HG03095 (cell line): ENCODE results near the gene FOXN1.
"Not testable (repeated sequence)": the region's sequence is repeated elsewhere in the genome, so short reads cannot be mapped to it uniquely, and the experiment has no call there.

ENCODE experiments used
- ATAC-seq: cut with Tn5 transposase; IDR thresholded peaks from one replicate; pipeline ENCODE4 v1.9.1; 2021; ENCODE audit warnings: moderate library complexity; ENCODE audit not compliant: unreplicated experiment

The FOXN1 gene, protein sequence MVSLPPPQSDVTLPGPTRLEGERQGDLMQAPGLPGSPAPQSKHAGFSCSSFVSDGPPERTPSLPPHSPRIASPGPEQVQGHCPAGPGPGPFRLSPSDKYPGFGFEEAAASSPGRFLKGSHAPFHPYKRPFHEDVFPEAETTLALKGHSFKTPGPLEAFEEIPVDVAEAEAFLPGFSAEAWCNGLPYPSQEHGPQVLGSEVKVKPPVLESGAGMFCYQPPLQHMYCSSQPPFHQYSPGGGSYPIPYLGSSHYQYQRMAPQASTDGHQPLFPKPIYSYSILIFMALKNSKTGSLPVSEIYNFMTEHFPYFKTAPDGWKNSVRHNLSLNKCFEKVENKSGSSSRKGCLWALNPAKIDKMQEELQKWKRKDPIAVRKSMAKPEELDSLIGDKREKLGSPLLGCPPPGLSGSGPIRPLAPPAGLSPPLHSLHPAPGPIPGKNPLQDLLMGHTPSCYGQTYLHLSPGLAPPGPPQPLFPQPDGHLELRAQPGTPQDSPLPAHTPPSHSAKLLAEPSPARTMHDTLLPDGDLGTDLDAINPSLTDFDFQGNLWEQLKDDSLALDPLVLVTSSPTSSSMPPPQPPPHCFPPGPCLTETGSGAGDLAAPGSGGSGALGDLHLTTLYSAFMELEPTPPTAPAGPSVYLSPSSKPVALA

DNA sequence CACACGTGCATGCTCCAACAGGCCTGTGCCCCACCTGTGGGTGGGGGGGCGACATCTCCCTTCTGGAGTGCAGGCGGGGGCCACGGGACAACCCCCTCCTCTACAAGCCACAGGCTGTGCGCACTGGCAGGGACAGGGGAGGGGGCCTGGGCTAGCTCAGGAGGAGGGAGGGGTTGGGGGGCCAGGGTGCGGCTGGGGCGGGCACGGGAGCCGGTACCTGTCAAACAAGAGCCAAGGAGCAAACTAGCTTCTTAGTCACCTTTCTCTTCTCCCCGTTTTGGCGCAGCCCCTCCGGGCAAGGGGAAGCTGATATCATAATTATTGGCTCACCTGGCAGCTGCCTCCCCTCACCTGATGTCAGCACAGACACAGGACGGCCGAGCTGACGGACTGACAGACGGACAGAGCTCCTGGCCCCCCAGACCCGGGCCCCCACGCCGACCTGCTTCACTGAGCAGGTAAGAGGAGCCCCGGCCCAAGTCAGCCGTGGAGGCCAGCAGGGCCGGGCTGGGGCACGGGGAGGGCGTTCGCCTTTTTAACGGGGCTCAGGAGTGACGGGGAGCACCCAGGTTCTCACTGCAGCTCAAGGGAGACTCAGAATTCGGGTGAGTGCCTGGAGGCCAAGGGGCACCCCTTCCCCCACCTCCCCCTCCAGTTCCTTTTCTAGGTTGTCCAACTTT, at the start of gene FOXN1:
Gene FOXN1, plus strand, starts transcription at position 363 of the 680 bp plus-strand sequence. CDS start 17,622 bp downstream, outside the sequence.
- ATAC-seq: no peak

DNA sequence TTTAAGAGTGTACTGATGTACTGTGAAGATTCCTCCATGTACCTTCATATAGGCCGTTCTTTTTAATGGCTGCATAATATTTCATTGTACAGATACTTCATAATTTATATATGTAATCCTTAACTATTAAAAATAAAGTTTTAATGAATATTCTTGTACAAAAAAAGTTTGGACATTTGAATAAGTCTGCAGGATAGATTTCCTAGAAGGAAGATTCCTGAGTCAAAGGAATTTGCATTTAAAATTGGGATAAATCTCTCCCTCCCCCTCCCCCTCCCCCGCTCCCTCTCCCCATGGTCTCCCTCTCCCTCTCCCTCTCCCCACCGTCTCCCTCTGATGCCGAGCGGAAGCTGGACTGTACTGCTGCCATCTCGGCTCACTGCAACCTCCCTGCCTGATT, 48.3 kb upstream of the FOXN1 start:
- no peak for ATAC-seq

DNA sequence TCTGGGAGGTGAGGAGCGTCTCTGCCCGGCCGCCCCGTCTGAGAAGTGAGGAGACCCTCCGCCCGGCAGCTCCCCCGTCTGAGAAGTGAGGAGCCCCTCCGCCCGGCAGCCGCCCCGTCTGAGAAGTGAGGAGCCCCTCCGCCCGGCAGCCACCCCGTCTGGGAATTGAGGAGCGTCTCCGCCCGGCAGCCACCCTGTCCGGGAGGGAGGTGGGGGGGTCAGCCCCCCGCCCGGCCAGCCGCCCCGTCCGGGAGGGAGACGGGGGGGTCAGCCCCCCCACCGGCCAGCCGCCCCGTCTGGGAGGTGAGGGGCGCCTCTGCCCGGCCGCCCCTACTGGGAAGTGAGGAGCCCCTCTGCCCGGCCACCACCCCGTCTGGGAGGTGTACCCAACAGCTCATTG, 47.3 kb upstream of the FOXN1 start:
- ATAC-seq: not testable (repeated sequence)

DNA sequence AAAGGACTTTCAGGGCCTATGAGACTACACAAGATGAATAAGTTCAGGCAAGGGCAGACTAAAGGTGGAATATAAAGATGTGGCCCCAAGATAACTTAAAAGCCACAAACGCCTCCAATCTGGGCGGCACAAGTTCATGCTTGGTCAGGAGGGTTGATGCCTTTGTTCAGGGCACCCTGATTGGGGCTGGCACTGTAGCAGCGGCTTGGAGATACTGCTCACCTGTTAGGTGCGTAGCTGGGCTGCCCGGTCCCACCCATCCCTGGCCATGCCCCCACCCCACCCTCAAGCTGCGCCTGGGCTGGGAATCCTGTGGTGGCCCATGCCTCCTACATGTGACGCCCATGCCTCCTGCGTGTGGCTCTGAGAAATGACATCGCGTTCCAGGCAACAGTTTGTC, 45.2 kb upstream of the FOXN1 start:
- ATAC-seq: no peak

DNA sequence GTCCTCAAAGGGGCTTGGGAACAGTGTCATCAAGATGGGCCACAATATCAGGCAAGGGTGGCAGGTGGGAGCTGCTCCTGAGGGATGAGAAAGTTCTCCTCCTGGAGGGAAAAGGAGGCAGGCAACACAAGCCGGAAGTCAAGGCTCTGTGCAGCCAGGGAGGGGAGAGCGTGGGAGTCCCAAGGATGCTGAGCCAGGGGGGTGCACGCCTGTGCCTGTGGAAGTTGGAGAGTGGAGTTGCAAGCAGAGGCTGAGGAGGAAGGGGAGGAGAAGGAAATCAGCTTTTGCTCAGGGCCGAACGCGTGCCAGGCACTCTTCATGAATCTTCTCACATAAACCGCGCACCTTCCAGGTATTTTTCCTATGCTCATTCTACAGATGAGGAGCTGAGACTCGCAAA, 40.1 kb upstream of the FOXN1 start:
- no peak for ATAC-seq

DNA sequence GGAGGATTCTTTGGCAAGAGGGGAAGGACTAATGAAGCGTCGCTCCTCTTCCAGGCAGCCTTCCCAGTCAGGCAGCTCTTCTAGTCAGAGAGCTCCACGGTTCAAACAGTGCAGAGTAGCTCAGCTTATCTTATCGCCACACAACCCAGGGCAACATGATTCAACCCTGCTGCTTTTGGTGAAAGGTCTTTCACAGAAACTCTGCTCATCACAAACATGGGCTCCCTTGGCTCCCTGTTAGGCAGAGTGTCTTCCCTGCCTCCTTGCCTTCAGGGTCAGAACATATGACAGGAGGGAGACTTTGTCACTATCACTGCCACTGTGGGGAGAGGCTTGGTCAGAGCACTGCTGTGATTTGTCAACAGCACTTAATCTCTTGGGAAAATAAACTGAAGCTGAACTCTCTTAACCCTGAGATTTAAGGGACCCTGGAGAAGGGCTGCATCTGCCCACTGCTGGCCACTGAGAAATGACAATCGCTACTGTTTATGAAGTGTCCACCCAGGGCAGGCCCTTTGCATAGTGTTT, 39.6 kb upstream of the FOXN1 start:
- no peak for ATAC-seq

DNA sequence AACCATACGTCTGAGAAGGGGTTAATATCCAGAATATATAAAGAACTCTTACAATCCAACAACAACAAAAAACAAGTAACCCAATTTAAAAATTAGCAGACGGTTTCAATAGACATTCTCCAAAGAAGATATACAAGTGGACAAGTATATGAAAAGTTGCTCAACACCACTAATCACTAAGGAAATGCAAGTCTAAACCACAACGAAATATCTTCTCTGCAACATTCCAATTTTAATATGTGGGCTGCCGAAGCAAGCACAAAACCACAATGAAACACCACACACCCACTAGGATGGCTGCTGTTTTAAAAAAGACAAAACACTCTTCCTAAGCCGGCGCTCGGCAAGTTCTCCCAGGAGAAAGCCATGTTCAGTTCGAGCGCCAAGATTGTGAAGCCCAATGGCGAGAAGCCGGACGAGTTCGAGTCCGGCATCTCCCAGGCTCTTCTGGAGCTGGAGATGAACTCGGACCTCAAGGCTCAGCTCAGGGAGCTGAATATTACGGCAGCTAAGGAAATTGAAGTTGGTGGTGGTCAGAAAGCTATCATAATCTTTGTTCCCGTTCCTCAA, 38.6 kb upstream of the FOXN1 start:
- no peak for ATAC-seq

DNA sequence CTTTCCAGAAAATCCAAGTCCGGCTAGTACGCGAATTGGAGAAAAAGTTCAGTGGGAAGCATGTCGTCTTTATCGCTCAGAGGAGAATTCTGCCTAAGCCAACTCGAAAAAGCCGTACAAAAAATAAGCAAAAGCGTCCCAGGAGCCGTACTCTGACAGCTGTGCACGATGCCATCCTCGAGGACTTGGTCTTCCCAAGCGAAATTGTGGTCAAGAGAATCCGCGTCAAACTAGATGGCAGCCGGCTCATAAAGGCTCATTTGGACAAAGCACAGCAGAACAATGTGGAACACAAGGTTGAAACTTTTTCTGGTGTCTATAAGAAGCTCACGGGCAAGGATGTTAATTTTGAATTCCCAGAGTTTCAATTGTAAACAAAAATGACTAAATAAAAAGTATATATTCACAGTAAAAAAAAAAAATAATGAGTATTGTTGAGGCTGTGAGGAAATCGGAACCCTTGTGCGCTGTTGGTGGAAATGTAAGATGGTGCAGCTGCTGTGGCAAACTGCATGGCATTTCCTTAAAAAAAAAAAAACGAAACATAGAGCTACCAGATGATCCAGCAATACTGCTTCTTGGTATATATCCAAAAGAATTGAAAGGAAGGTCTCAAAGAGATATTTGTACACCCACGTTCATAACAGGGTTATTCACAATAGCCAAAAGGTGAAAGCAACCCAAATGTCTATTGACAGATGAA, 38.0 kb upstream of the FOXN1 start:
- ATAC-seq: not testable (repeated sequence)

DNA sequence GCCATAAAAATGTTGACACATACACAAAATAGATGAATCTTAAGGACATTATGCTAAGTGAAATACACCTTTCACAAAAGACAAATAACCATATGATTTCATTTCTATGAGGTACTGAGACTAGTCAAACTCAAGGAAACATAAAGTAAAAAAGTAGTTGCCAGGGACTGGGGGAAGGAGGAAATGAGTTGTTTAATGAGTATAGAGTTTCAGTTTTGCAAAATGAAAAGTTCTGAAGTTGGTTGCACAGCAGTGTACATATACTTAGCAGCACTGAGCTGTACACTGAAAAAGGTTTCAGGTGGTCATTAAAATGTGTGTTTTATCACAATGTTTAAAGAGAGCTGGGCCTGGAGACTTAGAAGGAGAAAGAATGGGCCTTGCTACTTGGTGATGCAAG, 37.4 kb upstream of the FOXN1 start:
- no peak for ATAC-seq

DNA sequence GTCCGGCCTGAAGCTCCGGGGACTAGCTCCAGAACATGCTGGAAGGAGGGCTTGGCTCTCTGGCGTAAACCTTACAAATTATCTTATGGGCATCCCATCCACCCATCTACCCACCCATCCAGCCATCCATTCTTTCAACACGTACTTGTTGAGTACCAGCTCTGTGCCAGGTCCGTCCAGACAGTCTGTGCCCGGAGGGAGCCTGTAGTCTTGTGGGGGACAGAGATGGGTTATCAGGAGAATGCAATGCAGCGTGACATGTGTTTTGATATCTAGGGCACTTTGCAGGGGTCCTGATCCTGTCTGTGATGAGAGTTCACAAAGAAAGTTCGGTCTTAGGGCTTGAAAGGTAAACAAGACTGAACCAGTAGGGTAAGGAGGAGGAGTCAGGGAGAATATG, 36.8 kb upstream of the FOXN1 start:
- ATAC-seq: no peak

DNA sequence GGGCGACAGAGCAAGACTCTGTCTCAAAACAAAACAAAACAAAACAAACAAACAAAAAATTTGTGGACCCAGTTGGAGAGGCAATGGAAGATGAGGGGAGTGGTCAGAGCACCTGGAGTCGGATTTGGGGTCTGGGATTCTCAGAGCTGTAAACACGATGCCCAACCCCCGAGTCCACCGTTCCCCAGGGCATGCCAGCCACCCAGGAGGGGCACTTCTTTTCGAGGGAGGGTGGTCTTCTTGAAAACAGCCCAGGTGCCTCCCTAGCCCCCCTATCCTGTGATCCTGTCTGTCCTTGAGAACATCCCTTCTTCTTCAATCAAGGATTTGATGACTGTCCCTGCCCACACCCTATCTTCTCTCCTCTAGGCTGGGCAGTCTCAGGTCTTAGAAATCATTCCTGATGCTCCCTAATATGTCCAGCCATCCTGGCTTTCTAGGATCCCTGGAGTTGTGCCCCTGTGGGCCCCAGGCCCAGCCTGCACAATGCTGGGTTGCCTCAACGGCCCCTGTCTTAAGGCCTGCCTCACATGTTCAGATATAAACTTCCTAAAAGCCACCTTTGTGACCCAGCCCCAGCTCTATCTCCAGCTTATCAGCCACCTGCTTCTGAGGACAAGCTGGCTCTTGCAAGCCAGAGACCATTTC, 35.8 kb upstream of the FOXN1 start:
- ATAC-seq: no peak

DNA sequence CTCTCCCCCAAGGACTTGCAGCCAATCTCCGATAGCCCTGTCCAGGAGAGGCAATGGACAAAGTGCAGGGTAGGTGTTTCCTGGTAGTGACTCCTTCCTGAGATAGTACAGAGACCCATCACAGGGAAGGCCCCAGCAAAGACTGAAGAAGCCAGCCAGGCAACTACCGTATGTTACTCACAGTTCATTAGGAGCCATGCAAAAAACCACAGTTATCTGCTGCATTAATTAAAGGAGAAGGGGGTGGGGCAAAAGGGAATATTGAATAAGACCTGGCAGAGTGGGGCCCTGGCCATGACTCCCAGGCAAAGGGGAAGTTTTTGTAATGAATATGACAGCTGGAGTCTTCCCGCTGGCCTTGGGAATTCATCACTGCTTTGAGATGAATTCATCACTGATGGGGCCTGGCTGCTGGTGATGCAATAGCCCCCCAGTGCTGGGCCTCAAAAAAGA, 35.2 kb upstream of the FOXN1 start:
- no peak for ATAC-seq

DNA sequence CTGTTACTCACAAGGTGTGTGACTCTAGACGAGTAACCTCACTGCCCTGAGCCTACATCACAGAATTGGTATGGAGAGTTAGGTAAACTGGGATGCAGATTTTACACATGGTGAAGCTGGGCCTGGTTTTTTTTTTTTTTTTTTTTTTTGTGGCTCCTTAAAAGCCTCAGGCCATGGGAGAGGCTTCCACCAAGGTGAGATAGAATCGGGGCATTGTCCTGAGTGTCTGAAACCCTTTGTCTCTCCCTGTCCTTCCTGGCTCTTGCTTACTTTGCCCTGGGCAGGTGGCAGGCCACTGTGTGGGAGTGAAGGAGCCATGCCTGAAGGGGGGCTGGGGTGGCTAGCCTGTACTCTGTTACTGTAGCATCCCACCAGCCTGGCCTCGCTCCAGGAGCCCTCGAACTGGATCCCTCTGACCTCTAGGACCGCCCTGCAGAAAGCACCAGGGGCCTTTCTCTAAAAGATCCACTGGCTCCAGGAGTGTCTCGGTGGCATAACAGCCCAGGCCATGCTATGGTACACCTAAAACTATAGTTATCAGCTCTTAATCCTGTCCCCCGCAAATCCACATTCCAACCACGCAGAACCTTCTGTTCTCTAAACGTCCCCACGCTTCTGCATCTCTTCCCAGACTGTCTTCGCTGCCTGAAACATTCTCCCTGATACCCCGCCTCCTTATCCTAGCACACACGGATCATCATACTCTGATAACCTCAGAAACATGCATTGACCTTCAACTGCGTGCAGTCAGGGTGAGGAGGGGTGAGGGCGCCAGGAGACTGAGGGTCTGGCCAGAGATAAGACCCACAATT, 34.4 kb upstream of the FOXN1 start:
- ATAC-seq: no peak

DNA sequence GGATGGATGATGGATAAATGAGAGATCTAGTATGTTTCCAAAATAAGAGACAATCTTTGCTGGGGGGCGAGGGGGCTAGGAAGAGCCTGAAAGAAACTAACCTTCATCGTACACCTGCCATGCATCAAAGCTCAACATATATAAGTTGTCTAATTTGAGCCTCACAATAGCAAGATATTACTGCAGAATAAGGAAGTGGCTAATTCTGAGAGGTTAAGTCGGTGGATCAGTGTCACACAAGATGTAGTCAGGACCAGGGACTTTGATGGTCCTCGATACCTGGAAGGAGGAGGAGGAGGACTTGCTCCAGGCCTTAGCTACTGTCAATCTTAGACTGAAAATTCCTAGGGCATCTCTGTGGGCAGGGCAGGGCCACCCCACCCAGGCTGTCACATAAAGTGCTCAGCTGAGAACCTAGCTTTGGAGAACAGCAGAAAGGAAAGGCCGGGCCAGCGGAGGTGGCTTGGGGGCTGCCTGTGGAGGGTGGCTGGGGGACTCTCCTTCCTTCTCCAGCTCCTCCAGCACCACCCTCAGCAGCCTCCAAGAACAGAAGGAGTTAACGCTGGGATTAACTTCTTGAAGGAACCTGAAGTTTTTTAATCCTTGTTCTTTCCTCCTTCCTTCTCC, 33.2 kb upstream of the FOXN1 start:
- no peak for ATAC-seq

DNA sequence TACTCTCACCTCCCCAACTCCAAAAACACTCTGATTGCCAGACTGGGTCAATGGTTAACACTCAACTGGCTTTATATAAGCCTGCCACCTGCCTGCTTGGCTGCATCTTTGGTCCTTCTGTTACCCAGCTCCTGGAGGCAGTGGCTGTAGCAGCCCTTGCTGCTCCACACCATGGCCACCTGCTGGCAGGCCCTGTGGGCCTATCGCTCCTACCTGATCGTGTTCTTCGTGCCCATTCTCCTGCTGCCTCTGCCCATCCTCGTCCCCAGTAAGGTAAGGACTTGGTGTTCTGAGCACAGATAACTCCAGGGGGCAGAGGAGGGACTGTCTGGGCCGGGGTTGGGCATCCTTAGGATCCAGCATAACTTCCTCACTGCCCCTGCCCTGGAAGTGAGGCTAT, 32.6 kb upstream of the FOXN1 start, which contains the start of gene SLC13A2:
Gene SLC13A2, plus strand, starts transcription at position 103 of the 400 bp plus-strand sequence. Its CDS starts 69 bp downstream, at position 172.
- no peak for ATAC-seq

DNA sequence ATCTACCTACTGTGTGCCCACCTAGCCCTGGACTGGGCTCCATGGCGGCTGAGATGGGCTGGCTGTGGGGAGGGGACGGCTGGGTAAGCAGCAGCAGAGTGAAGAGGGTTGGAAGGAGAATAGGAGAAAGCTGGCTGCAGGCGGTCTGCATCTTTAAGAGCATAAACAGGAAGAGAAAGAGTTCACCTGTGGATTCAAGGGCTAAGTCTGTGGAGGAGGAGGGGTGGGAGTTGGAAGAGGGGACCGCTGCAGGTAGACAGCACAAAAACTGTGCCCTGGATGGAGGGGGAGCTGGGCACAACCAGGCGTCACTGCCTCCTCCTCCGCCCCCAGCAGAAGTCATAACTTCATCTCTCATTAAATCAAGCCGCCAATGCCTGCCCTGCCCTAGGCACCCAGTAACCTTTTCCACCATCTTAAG, 32.0 kb upstream of the FOXN1 start:
- ATAC-seq: no peak

DNA sequence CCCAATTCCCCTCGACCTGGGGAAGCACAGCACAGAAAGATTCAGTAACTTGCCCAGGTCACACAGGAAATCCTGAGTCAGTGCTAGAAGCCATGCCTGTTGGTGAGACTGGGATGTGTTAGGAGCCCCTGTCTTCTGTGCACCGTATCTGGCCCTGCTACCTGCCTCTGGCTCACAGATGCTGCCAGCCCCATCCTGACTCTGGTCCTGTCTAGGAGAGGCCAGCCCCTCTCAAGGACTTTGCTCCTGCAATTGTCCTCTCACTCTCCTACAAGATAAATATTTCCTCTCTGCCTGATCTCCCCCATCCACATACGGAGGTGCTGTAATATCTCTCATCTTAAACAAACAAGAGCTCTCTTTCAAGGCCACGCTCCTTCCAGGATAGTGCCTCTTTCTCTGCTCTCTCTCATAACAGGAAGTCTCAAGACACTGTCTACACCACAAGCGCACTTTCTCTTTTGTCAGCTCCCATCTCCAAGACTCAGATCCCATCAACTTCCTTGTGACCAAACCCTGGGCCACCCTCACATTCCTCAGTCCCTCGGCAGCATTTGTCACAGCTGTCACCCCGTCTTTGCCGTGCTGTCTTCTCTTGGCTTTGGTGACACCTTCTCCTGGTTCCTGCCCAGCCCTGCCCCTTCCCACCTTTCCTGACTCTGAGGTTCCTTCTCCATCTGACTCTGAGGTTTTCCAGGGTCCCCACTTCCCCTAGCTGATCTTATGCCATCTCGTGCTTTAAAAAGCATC, 30.8 kb upstream of the FOXN1 start:
- no peak for ATAC-seq
